A549 (cell line): ENCODE data around the gene CCDC33. TPM values are rescaled to one million over a fixed set of nuclear protein-coding genes. Genes with fewer than 3 reads are reported as not detected.

Source experiments
- ATAC-seq, 2 experiments: fragments of 200-7000 bp in 1 of 2; fragments of >200 bp in 1 of 2; cut with Nextera tagmentation in 1 of 2; cut with Tn5 transposase in 1 of 2; 3 replicates each; pipeline versions ENCODE4 v1.8.0 to v1.9.1; 2018 to 2020; ENCODE audit warnings: mild to moderate bottlenecking in 1 of 2, moderate library complexity in 1 of 2
- CTCF ChIA-PET: fragments of 300-600 bp; sonication (Branson Sonifier 250); formaldehyde crosslinking; extraction: SDS; loops from one replicate; lab custom pipeline; 2021; ENCODE audit warnings: antibody characterized with exemption, inconsistent platforms; lab: Yijun Ruan, JAX
- POLR2A ChIA-PET: fragments of 350-600 bp; formaldehyde crosslinking; extraction: SDS; loops from one replicate; lab custom pipeline; 2021; ENCODE audit warnings: antibody characterized with exemption, inconsistent platforms; lab: Yijun Ruan, JAX
- DNase-seq, 2 experiments: peaks; one replicate each; pipeline versions ENCODE4 v3.0.0 to v3.0.0-alpha.2; 2011 to 2016; ENCODE audit warnings: low read depth in 1 of 2, low spot score in 1 of 2
- FAIRE-seq: peaks from 2 replicates; lab custom pipeline; 2011; peaks lifted over from hg19 to GRCh38; lab: Jason Lieb, UNC
- H3K27ac ChIP-seq, 2 experiments: fragments of >200 bp; sonication (Bioruptor Twin); formaldehyde crosslinking; 3 replicates each; pipeline ENCODE4 v1.5.1; 2016 to 2017
- H3K4me1 ChIP-seq: fragments of >200 bp; sonication (Bioruptor Twin); formaldehyde crosslinking; 3 replicates; pipeline ENCODE4 v1.6.1; 2016
- H3K4me2 ChIP-seq: fragments of >200 bp; sonication (Bioruptor Twin); formaldehyde crosslinking; 3 replicates; pipeline ENCODE4 v1.6.1; 2016
- H3K4me3 ChIP-seq: fragments of >200 bp; sonication (Bioruptor Twin); formaldehyde crosslinking; 3 replicates; pipeline ENCODE4 v1.5.1; 2016
- H3K9me3 ChIP-seq: fragments of >200 bp; sonication (Bioruptor Twin); formaldehyde crosslinking; 3 replicates; pipeline ENCODE4 v1.6.1; 2016
- CBX2 ChIP-seq: fragments of 200-600 bp; sonication (generic); IDR thresholded peaks from 2 replicates; pipeline ENCODE4 v1.6.1; 2016; ENCODE audit warnings: low read depth, mild to moderate bottlenecking, borderline replicate concordance
- ELK1 ChIP-seq: fragments of 150-350 bp; IDR thresholded peaks from 2 replicates; pipeline ENCODE4 v1.6.1; 2014; ENCODE audit warnings: low read depth, mild to moderate bottlenecking, low read length
- FOSL2 ChIP-seq, 2 experiments: fragments of 450-650 bp in 1 of 2; fragments of >200 bp in 1 of 2; sonication (Bioruptor Twin) in 1 of 2; formaldehyde crosslinking; IDR thresholded peaks; 2 replicates each; pipeline versions ENCODE4 v1.5.0 to v1.6.1; 2016 to 2020; ENCODE audit warnings: mild to moderate bottlenecking in 1 of 2, moderate library complexity in 1 of 2
- HDAC2 ChIP-seq: fragments of 200-600 bp; sonication (generic); IDR thresholded peaks from 2 replicates; pipeline ENCODE4 v1.6.1; 2016
- HES2 ChIP-seq: fragments of >200 bp; sonication (Bioruptor Twin); formaldehyde crosslinking; IDR thresholded peaks from 2 replicates; pipeline ENCODE4 v1.6.1; 2016
- POLR2A ChIP-seq: IDR thresholded peaks from 2 replicates; pipeline ENCODE4 v1.6.1; 2012; ENCODE audit warnings: mild to moderate bottlenecking, low read length
- POLR2AphosphoS2 ChIP-seq: conservative IDR thresholded peaks from 2 replicates; pipeline ENCODE4 v1.6.1; 2012; ENCODE audit warnings: low read length, improper control_type of control experiment, inconsistent platforms
- RCOR1 ChIP-seq: fragments of 150-350 bp; IDR thresholded peaks from 2 replicates; pipeline ENCODE4 v1.6.1; 2014; ENCODE audit warnings: antibody characterized with exemption, low read length, low read depth
- REST ChIP-seq: fragments of 200-600 bp; sonication (generic); IDR thresholded peaks from 2 replicates; pipeline ENCODE4 v1.6.1; 2016; ENCODE audit warnings: antibody characterized with exemption, mild to moderate bottlenecking, moderate library complexity
- RFX5 ChIP-seq: fragments of 450-650 bp; IDR thresholded peaks from 2 replicates; pipeline ENCODE4 v1.7.1; 2014; ENCODE audit warnings: antibody characterized with exemption, mild to moderate bottlenecking, moderate library complexity
- TFCP2L1 ChIP-seq: fragments of 250-450 bp; sonication (Bioruptor Pico); IDR thresholded peaks from 2 replicates; pipeline ENCODE4 v1.5.0; 2021; ENCODE audit warnings: mild to moderate bottlenecking
- TP53 ChIP-seq: fragments of 250-450 bp; sonication (Bioruptor Pico); IDR thresholded peaks from 2 replicates; pipeline ENCODE4 v1.5.0; 2021; ENCODE audit warnings: mild to moderate bottlenecking, moderate library complexity
- WGBS: methylation state at CpG from one replicate; pipeline ENCODE4 v1.1.6; 2017; ENCODE audit errors: missing lambda C conversion rate; 5-methylcytosine and 5-hydroxymethylcytosine counted together
- polyA plus RNA-seq, 4 experiments: library from polyadenylated mRNA; depleted of rRNA in 3 of 4; stranded (reverse); fragments of >200 nt; fragmentation: RNase III in 1 of 4; extraction: RNeasy Plus Mini Kit Qiagen cat#74134 plus additional on column Dnase treatment in 1 of 4; gene quantifications; 2 replicates in 3 of 4; 3 replicates in 1 of 4; pipeline ENCODE4 v1.2.3, GENCODE V29; 2011 to 2017

Gene CCDC33
- polyA plus RNA-seq, 2 of the 4 experiments (the other 2 are of a cell fraction): 5.9 to 9.2 TPM

- Histone ChIP-seq H3K4me1 (no peaks in the 10 kb centered on the region), H3K9me3 (no peaks in the 10 kb centered on the region), H3K4me2 (no peak overlapping the region), H3K27ac (no peak overlapping the region), H3K4me3 (no peak overlapping the region)
- WGBS: 49% methylated on average over 10 of the region's 10 CpGs
- ATAC-seq (no peak), FAIRE-seq (no peak), DNase-seq (no peak)
- ChIA-PET POLR2A (no interaction called here), CTCF (interaction anchor here (1.8 to 11.2 kb wide), 3 partner anchors 7 to 275 kb away, joined by 4 to 174 read pairs (median 50); no protein-coding TSS in a partner anchor)
- TF ChIP-seq HES2: no peak
- no peak for TF ChIP-seq REST
- TF ChIP-seq POLR2A: no peak
- TF ChIP-seq ELK1: no peak
- TF ChIP-seq RCOR1: no peak
- no peak for TF ChIP-seq TP53 (CRISPR knock-in tag)
These were observed 92.4 kb downstream of the CCDC33 start for GRCh38 chr15:74328331-74329056.

GRCh38 chr15:74330861-74331408 lies 94.8 kb downstream of the CCDC33 start:
- H3K4me1 ChIP-seq: no peaks in the 10 kb centered on the region
- no peak; a peak in 1 of 6 replicates for ATAC-seq
- no peak for TF ChIP-seq HDAC2
- TF ChIP-seq RFX5: no peak
- TF ChIP-seq TFCP2L1 (CRISPR knock-in tag): no peak
- no peak for DNase-seq
- 49% methylated on average over 6 of the region's 11 CpGs for WGBS
- H3K4me2 ChIP-seq: no peak overlapping the region
- no peak overlapping the region for H3K27ac ChIP-seq
- FAIRE-seq: no peak
- H3K4me3 ChIP-seq: no peak overlapping the region
- ChIA-PET POLR2A (no interaction called here), CTCF (interaction anchor here (0.5 to 5.6 kb wide), 4 partner anchors 9 to 282 kb away, joined by 3 to 50 read pairs (median 3); no protein-coding TSS in a partner anchor)
- no peaks in the 10 kb centered on the region for H3K9me3 ChIP-seq

- Histone ChIP-seq H3K9me3 (no peaks in the 10 kb centered on the region), H3K4me1 (no peaks in the 10 kb centered on the region), H3K4me3 (no peak overlapping the region), H3K27ac (no peak overlapping the region), H3K4me2 (no peak overlapping the region)
- ATAC-seq (no peak), DNase-seq (no peak), FAIRE-seq (no peak)
- CTCF ChIA-PET: interaction anchor here (0.5 to 5.6 kb wide), 2 partner anchors 11 to 203 kb away, joined by 3 to 50 read pairs; no protein-coding TSS in a partner anchor
- POLR2A ChIA-PET: no interaction called here
- WGBS: 95% methylated on average over 3 of the region's 3 CpGs
- TF ChIP-seq FOSL2 (IDR thresholded peaks at IDR 0.05) (no peak), FOSL2 (CRISPR knock-in tag; IDR thresholded peaks at IDR 0.05) (no peak), ELK1 (no peak), POLR2AphosphoS2 (no peak), RFX5 (no peak), CBX2 (no peak)
These were observed 95.9 kb downstream of the CCDC33 start for GRCh38 chr15:74332011-74332410.
